Astrocyte (in vitro differentiated cells and primary cell): Measurements from ENCODE around the gene PRG2.

Experiments used
- CTCF ChIP-seq: IDR thresholded peaks from 2 replicates; pipeline ENCODE4 v1.5.1; 2011; ENCODE audit warnings: low read depth, mild to moderate bottlenecking, inconsistent platforms, low read length, moderate library complexity; ENCODE audit not compliant: insufficient read depth
- EZH2 ChIP-seq: IDR thresholded peaks from 2 replicates; pipeline ENCODE4 v1.6.1; 2012; ENCODE audit warnings: mild to moderate bottlenecking, low read length, inconsistent platforms; ENCODE audit not compliant: insufficient read depth

GRCh38 chr11:57418131-57418530 lies 27.7 kb upstream of the PRG2 start:
- TF ChIP-seq CTCF, result no peak
- no peak for TF ChIP-seq EZH2
